ENCODE results near the gene SULT1A2. TPM values are rescaled to one million over a fixed set of nuclear protein-coding genes. Genes with fewer than 3 reads are reported as not detected.
"Not testable (repeated sequence)": the region's sequence is repeated elsewhere in the genome, so short reads cannot be mapped to it uniquely, and the experiment has no call there.

SULT1A2 gene
- total RNA-seq (2014; rRNA removed): 0.17 TPM in 1 of 2 replicates, not detected in the other
- Bru-seq, nascent RNA: percentile 15 among the genes with signal in this experiment
- percentile 31 among the genes with signal in this experiment for BruChase-seq, experiment 1, labeled RNA remaining after a 6-hour chase
- percentile 14 among the genes with signal in this experiment for BruChase-seq, experiment 2, labeled RNA remaining after a 2-hour chase
- long read RNA-seq, partial matches to known transcripts: 0 of 1 reads
- long read RNA-seq, other reads (novel, unspliced or antisense): 1 of 1 reads

DNA sequence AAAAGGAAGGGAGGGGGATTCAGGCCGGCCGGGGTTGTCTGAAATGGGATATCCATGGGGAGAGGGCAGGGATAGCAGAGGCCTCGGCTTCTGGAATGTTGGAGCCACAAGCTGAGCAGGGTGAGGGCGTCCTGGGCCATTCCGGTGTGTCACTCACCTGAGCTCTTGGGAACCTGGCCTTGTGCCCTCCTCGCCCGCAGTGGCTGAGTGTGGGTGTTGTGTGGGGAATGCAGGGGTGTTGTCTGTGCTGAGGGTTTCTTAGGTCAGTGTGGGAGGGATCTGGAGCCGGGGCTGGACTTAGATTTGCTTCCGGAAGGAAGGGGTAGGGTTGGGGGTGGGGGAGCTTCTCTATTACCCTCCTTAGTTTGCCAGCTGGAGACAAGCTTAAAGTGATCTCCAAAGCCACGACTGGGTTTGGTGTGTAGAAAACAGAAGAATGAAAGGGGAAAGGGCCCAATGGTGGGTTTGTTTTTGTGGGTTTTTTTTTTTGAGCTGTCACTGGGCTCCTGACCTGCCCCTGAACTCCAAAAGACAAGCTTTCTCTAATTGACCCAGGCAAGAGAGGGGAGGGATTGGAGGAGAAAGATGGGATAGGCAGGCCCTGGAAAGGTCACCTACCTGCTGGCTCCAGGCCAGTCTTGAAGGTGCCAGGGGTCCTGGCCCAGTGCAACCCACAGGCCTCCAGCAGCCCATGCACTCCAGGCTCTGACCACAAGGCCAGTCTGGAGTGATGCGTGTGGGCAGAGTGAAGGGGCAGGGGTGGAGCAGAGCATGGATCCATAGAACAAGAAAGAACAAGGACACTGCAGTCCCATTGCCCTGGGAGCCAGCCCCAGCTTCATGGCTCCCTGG is at the start of gene SULT1A2:
TSS of gene SULT1A2 (minus strand) at position 211 of the 852 bp plus-strand sequence. CDS start 1,120 bp downstream, outside the sequence.
- no peaks in the 10 kb centered on the region for H3K27me3 ChIP-seq (ENCODE audit: low read length)
- DNase-seq (no peak), ATAC-seq (no peak)
- intact Hi-C loops (cut with micrococcal nuclease): no loop called here
- no peak within 1 kb of the TSS for H3K27ac ChIP-seq (ENCODE audit: low read length)
- H3K9ac ChIP-seq (ENCODE audit: low read length): no peak within 1 kb of the TSS
- no peaks in the 10 kb centered on the region for H3K36me3 ChIP-seq (ENCODE audit: low read depth, low read length)
- BruUV-seq (replicated peaks): no TSS peak
- H3K4me2 ChIP-seq (ENCODE audit: low read length): no peak within 1 kb of the TSS
- no peak within 1 kb of the TSS for H3K4me3 ChIP-seq (ENCODE audit: low read length)
- ChIA-PET POLR2A (ENCODE audit: unreplicated experiment) (no interaction called here), CTCF (no interaction called here)
- no peaks in the 10 kb centered on the region for H3K4me1 ChIP-seq (ENCODE audit: insufficient read depth, low read length)
- TF ChIP-seq, protein P1, sequence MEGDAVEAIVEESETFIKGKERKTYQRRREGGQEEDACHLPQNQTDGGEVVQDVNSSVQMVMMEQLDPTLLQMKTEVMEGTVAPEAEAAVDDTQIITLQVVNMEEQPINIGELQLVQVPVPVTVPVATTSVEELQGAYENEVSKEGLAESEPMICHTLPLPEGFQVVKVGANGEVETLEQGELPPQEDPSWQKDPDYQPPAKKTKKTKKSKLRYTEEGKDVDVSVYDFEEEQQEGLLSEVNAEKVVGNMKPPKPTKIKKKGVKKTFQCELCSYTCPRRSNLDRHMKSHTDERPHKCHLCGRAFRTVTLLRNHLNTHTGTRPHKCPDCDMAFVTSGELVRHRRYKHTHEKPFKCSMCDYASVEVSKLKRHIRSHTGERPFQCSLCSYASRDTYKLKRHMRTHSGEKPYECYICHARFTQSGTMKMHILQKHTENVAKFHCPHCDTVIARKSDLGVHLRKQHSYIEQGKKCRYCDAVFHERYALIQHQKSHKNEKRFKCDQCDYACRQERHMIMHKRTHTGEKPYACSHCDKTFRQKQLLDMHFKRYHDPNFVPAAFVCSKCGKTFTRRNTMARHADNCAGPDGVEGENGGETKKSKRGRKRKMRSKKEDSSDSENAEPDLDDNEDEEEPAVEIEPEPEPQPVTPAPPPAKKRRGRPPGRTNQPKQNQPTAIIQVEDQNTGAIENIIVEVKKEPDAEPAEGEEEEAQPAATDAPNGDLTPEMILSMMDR (conservative IDR thresholded peaks at IDR 0.05; ENCODE audit: low read depth, low read length): no peak
- no peak for TF ChIP-seq EZH2 (IDR thresholded peaks at IDR 0.05; ENCODE audit: low read length, unreplicated experiment)
- no peak for TF ChIP-seq EZH2phosphoT487 (IDR thresholded peaks at IDR 0.05; ENCODE audit: borderline replicate concordance, low read length)
- no peaks in the 10 kb centered on the region for H4K20me1 ChIP-seq (ENCODE audit: low read length)
- no peaks in the 10 kb centered on the region for H3K79me2 ChIP-seq (ENCODE audit: low read length)
- no peaks in the 10 kb centered on the region for H3K9me3 ChIP-seq (ENCODE audit: low read length)
- no peaks in the 10 kb centered on the region for H3K9me2 ChIP-seq (replicated peaks; ENCODE audit: low read length)
- no peaks in the 10 kb centered on the region for H3F3A ChIP-seq (ENCODE audit: low read length, unreplicated experiment)
- H2AFZ ChIP-seq (ENCODE audit: low read length): no peak within 1 kb of the TSS

DNA sequence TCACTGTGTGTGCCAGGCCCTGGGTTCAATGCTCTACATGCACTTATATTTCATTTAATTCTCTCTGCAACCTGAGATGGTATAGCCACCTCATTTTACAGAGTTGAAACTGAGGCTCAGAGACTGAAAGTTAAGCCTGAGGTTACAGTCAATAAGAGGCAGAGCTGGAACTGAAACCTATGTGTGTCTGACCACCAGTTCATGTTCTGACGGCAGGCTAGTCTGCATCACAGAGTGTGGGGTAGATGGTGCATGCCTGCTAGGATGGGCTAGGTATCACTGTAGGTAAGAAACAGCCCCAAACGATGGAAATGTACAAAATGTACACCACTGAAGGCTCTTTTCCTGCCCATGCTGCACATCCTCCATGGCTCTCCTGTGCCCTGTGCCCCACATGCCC is 43.1 kb upstream of the SULT1A2 start:
- DNase-seq; POLR2A ChIA-PET (ENCODE audit: unreplicated experiment); H4K20me1 ChIP-seq (ENCODE audit: low read length); H3K27ac ChIP-seq (ENCODE audit: low read length); H3K79me2 ChIP-seq (ENCODE audit: low read length); H2AFZ ChIP-seq (ENCODE audit: low read length); H3K4me3 ChIP-seq (ENCODE audit: low read length); H3K4me1 ChIP-seq (ENCODE audit: insufficient read depth, low read length); H3F3A ChIP-seq (ENCODE audit: low read length, unreplicated experiment); H3K9me2 ChIP-seq (replicated peaks; ENCODE audit: low read length); CTCF ChIA-PET; H3K27me3 ChIP-seq (ENCODE audit: low read length); H3K36me3 ChIP-seq (ENCODE audit: low read depth, low read length); H3K4me2 ChIP-seq (ENCODE audit: low read length); H3K9ac ChIP-seq (ENCODE audit: low read length); BruUV-seq (replicated peaks); ATAC-seq; H3K9me3 ChIP-seq (ENCODE audit: low read length); intact Hi-C loops (cut with micrococcal nuclease): not testable (repeated sequence)

DNA sequence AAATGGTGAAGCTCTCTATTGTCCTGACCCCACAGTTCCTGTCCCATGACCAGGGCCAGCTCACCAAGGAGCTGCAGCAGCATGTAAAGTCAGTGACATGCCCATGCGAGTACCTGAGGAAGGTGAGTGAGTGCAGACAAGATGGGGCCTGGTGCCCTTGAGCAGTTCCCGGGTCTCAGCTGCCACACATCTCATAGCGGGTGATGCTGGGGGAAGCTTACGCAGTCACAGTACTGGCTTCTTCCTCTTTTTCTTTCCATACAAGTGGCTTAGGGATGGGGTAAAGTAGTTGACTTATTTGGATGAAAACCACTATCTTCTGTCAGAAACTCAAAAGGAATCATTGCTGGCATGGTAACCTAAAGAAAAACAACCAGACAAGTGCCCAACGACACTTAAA is 41.5 kb upstream of the SULT1A2 start:
- intact Hi-C loops (cut with micrococcal nuclease); BruUV-seq (replicated peaks); POLR2A ChIA-PET (ENCODE audit: unreplicated experiment); H3F3A ChIP-seq (ENCODE audit: low read length, unreplicated experiment); H3K4me1 ChIP-seq (ENCODE audit: insufficient read depth, low read length); H2AFZ ChIP-seq (ENCODE audit: low read length); CTCF ChIA-PET; H3K9ac ChIP-seq (ENCODE audit: low read length); H3K36me3 ChIP-seq (ENCODE audit: low read depth, low read length); H3K27me3 ChIP-seq (ENCODE audit: low read length); H3K4me3 ChIP-seq (ENCODE audit: low read length); ATAC-seq; H3K9me3 ChIP-seq (ENCODE audit: low read length); H3K4me2 ChIP-seq (ENCODE audit: low read length); H3K9me2 ChIP-seq (replicated peaks; ENCODE audit: low read length); H3K79me2 ChIP-seq (ENCODE audit: low read length); H4K20me1 ChIP-seq (ENCODE audit: low read length); DNase-seq: not testable (repeated sequence)
- peak overlapping the region; percentile 63 for H3K27ac ChIP-seq (ENCODE audit: low read length)

DNA sequence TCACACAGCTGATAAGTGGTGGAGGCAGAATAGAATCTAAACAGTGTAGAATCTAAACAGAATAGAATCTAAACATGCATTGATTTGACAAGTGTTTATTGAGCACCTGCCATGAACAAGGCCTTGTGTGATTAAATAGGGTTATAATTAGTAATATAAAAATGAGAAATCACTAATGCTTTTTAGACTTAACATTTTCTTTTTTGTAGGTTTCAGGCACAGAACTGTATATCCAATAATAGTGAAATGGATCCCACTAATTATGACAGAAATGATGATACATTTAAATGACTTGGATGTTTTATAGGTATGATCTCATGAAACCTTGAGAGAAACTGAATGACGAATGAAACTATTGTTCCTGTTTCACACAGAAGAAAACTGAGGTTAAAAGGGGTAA is 40.9 kb upstream of the SULT1A2 start, which contains the start of gene NPIPB8:
TSS of gene NPIPB8 (plus strand) at position 301 of the 400 bp plus-strand sequence. CDS start 296 bp downstream, outside the sequence.
- intact Hi-C loops (cut with micrococcal nuclease); H3K4me1 ChIP-seq (ENCODE audit: insufficient read depth, low read length); H3K9me3 ChIP-seq (ENCODE audit: low read length); H3K27me3 ChIP-seq (ENCODE audit: low read length); H4K20me1 ChIP-seq (ENCODE audit: low read length); H2AFZ ChIP-seq (ENCODE audit: low read length); H3F3A ChIP-seq (ENCODE audit: low read length, unreplicated experiment); CTCF ChIA-PET; H3K79me2 ChIP-seq (ENCODE audit: low read length); POLR2A ChIA-PET (ENCODE audit: unreplicated experiment); H3K36me3 ChIP-seq (ENCODE audit: low read depth, low read length); H3K4me3 ChIP-seq (ENCODE audit: low read length); ATAC-seq; H3K9me2 ChIP-seq (replicated peaks; ENCODE audit: low read length); BruUV-seq (replicated peaks); H3K9ac ChIP-seq (ENCODE audit: low read length); DNase-seq; H3K4me2 ChIP-seq (ENCODE audit: low read length): not testable (repeated sequence)
- peak within 1 kb of the TSS; percentile 63 for H3K27ac ChIP-seq (ENCODE audit: low read length)

DNA sequence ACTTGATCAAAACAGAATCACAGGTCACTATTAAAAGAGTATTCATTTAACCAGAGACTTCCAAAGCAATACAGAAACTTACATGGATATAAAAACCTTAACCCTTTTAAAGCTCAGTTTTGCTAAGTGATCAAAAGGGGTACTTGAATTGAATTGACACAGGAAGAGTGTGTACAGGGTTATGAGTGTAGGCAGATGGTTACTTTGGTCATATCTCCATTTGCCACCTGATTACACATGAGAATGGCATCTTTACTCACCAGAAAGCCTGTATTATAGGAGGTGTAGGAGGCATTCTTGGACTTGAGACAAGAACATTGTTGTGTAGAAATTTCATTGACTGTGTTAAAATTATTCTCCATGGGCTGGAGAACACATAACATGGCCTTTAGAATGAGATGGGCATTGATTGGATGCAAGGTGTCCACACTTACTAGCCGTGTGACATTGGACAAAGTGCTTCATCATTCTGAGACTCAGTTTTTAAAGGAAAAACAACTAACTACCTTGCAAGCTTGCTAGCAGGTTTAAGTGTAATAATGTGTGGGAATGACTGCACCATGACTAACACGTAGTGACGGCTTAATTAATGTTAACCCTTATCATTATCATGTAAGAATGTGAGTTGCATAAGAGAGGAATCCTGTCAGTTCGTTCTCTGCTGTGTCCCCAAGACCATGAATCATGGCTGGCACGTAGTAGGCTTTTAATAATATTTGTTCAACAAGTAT is 39.4 kb upstream of the SULT1A2 start:
- not testable (repeated sequence) for BruUV-seq (replicated peaks)

More for the DNA sequence above, 39.4 kb upstream of the SULT1A2 start:
- H3K36me3 ChIP-seq (ENCODE audit: low read depth, low read length); H3K9me2 ChIP-seq (replicated peaks; ENCODE audit: low read length); H3F3A ChIP-seq (ENCODE audit: low read length, unreplicated experiment); H4K20me1 ChIP-seq (ENCODE audit: low read length); H3K27me3 ChIP-seq (ENCODE audit: low read length); H3K9me3 ChIP-seq (ENCODE audit: low read length); intact Hi-C loops (cut with micrococcal nuclease); CTCF ChIA-PET; H3K9ac ChIP-seq (ENCODE audit: low read length); ATAC-seq; H3K4me3 ChIP-seq (ENCODE audit: low read length); H2AFZ ChIP-seq (ENCODE audit: low read length); H3K4me1 ChIP-seq (ENCODE audit: insufficient read depth, low read length); POLR2A ChIA-PET (ENCODE audit: unreplicated experiment); H3K79me2 ChIP-seq (ENCODE audit: low read length): not testable (repeated sequence)
- Histone ChIP-seq H3K27ac (ENCODE audit: low read length) (peak overlapping the region; percentile 80), H3K4me2 (ENCODE audit: low read length) (peak overlapping the region; percentile 19; the same call in 1 of the 2 replicates)
- peak; percentile 66 for DNase-seq

Data from PC-3 (cell line).